GM18909 (cell line): Measurements from ENCODE around the gene LSM12.

ENCODE experiments used
- ATAC-seq: cut with Tn5 transposase; IDR thresholded peaks from one replicate; pipeline ENCODE4 v1.9.1; 2021; ENCODE audit warnings: mild to moderate bottlenecking; ENCODE audit not compliant: unreplicated experiment, poor library complexity

The LSM12 gene

DNA sequence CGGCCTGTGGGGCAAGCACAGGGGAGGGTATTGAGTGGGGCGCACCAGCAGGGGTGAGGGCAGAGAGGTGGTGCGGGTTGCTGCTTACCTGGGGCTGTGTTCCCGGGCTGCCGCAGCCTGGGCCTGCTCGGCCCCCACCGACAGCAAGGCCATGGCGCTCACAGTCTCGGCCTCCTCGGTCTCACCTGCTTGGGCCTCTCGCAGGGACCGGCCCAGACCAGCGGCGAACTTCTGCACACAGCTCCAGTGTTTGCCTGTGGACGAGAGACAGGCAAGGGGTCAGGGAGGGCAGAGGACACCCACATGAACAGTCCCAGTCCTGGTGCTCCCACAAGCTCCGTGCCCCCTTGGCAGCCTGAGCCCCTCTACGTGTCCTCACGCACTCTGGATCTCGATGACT is 11.9 kb upstream of the LSM12 start:
- no peak for ATAC-seq

DNA sequence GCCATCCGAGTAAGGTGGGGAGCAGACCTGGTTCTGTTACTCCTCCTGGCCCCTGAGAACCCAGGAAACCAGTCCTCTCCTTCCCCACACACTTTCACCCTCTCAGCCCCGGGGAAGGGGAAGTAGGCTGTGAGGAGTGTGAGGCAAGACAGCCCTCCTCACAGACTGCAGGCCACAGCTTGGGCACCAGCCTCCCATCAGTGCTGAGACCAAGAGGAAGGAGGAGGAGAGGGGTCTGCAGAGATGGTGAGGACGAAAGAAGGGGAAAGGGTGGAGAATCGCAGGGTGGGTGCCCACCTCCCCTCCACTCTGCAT is 11.1 kb upstream of the LSM12 start:
- no peak for ATAC-seq

DNA sequence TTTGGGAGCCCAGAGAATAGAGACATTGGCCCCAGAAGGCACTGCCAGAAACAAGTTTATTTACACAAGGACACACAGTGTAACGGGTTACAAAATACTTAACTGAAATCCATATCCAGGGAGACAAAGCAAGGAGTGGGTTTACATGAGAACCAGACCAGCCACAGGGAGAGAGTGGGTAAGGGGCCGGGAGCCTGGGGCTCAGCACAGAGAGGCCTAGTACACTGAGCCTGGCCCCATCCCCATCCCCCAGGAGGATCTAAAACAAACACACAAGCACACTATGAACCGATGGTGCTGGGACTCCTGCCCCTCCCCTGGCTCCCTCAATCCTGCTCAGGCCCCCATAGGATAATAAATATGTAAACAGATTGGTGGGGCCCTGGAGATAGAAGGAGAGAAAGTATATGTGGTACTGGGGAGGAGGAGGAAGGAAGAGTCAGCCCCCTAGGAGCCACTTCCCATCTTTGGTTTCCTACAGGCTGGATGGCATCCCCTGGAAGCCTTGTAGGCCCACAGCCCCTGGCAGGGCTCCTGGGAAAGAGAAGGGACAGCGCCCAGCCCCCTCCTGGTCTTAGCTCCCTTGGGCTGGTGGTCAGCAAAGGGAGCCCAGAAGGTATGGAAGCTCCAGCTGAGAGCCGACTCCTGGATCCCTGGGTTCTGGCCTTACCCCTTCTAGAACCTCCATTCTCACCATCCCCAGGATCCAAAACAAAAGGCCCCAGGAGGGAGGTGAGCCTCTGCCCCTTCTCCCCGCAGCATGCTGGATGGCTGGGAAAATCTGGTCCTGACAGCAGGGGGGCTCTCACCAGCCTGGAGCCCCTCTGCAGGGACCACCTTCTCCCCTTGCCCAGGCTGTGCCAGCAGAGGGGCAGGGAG is 10.5 kb upstream of the LSM12 start:
- no peak for ATAC-seq

DNA sequence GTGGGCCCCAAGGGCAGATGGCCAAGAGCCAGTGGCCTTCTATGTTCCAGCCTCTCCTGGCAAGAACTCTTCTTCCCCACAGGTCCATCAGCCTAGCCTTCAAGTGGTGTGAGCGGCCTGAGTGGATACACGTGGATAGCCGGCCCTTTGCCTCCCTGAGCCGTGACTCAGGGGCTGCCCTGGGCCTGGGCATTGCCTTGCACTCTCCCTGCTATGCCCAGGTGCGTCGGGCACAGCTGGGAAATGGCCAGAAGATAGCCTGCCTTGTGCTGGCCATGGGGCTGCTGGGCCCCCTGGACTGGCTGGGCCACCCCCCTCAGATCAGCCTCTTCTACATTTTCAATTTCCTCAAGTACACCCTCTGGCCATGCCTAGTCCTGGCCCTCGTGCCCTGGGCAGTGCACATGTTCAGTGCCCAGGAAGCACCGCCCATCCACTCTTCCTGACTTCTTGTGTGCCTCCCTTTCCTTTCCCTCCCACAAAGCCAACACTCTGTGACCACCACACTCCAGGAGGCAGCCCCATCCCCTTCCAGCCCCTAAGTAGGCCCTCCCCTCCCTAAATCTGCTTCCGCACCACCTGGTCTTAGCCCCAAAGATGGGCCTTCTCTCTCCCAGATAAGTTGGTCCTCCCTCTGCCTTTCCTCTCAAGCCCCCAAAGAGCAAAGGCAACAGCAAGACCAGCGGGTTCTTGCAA is 9.3 kb upstream of the LSM12 start:
- no peak for ATAC-seq

- no peak for ATAC-seq
Observed at GRCh38 chr17:44074911-44075285, 8.4 kb upstream of the LSM12 start.

- ATAC-seq = no peak
Observed at GRCh38 chr17:44074231-44074910, 7.9 kb upstream of the LSM12 start.

GRCh38 chr17:44071772-44072171 is 5.3 kb upstream of the LSM12 start:
- no peak for ATAC-seq

DNA sequence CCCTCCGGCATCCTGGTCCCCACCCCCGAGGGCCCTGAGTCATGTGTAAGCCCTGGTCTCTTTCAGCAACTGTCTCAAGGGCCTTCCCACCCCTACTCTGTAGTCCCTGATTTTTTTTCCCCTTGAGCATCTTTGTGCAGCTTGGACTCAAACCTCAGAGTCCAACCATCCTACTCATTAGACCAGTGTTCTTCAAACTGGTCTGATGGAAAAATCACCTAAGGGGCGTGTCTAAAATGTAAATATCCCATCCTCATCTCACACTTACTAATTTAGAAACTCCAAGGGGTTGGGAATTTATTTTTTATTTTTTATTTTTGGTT is 4.7 kb upstream of the LSM12 start:
- ATAC-seq = no peak

DNA sequence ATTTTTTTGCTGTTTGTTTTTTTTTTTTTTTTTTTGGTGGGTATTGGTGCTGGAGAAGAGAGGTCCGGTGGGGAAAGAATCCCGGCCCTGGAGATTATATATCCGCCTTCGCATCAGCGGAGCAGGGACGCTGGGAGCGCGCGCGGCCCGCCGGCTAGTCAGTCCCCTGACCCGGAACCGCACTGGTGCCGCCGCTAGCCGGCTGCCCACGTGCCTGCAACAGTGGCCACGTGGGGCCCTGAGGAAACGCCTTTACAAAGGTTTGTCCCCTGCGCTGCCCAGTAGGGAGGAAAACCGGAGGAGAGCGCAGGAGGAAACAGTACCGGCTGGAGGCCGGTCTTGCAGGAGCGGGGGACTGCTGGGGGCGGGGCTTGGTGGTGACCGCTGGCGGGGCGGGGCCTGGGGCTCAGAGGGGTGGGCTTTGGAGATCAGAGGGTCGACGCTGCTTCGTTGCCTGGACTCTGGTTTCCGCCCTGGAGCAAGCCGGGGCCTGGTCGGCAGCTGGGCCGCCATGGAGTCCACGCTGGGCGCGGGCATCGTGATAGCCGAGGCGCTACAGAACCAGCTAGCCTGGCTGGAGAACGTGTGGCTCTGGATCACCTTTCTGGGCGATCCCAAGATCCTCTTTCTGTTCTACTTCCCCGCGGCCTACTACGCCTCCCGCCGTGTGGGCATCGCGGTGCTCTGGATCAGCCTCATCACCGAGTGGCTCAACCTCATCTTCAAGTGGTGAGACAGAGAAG is 4.2 kb upstream of the LSM12 start, which contains the start of gene G6PC3:
TSS of gene G6PC3 (plus strand) at position 281 of the 743 bp plus-strand sequence. CDS start at position 512, 231 bp downstream.
- ATAC-seq = peak; percentile 72

DNA sequence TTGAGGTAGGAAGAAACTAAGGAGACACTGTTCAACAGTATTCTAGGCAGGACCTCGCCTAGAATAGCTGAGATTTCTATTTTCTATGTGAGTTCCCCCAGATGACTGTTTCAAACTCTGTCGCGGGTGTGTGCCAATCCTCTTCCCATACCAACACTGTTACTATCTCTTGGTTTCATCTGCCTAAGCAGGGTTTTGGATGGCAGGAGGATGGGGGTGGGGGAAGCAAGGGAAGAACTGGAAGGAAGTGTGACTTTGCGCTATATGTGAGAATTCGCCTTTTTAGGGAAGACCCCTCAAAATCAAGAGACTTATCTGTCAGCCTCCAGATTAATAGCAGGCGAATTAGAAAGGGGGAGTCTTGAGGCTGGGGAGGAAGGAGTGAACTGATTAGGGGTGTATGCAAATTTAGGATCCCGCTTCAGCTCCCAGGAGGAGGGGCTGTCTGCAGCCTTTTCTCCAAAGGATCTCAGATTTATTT is 3.5 kb upstream of the LSM12 start:
- ATAC-seq = peak; percentile 8

DNA sequence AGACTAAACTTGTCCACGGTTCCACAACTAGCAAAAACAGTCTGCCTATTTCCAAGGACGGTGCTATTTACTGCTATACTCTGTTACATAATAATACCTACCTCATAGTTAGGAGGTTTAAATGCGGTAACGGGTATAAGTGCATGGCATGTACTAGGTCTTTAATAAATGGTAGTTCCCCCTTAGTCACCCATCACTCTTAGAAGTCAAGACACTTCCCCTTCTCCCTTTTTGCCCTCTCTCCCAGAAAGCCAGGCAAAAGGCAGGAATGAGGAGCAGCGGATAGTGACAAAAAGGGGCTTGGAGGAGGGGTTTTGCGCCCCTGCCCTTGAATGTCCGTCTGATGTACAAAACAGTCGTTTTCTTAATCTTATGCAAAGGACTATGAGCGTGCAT is 1.1 kb upstream of the LSM12 start:
- ATAC-seq = no peak

DNA sequence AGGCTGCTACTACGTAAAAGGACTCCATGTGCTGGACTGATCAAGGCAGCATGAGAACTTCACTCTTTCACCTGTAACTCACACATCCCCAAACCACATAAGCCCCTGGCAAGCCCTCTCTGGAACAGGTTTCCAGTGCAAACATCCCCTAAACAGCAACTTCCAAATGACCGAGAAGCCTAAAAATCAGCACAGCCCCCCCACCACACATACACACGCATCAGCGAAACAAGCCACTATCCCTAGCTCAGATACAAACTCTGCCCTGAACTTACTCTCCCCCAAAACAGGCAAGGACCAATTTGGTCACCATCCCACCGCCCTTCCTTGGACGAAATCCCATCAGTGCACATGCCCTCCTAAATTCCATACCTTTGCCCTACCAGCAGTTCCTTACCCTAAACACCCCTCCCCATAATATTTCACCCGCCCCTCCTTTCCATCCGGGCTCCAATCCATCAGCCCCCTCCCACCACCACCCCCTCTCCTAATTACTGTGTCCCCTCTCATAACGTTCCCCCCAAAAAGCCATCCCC is 735 bp downstream of the LSM12 start:
- ATAC-seq = no peak

GRCh38 chr17:44063704-44064639 is 2.5 kb downstream of the LSM12 start:
- no peak for ATAC-seq

DNA sequence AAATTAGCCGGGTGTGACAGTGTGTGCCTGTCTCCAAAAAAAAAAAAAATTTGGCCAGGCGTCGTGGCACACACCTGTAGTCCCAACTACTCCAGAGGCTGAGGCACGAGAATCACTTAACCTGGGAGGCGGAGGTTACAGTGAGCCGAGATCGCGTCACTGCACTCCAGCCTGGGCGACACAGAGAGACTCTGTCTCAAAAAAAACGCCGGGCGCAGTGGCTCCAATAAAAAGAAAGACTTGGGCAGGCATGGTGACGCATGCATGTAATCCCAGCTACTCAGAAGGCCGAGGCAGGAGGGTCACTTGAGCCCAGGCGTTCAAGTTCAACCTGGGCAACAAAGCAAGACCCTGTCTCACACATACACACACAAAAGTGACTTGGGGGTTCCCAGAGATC is 3.6 kb downstream of the LSM12 start:
- no peak for ATAC-seq

- no peak for ATAC-seq
Observed at GRCh38 chr17:44061446-44061845, 5.0 kb downstream of the LSM12 start.

GRCh38 chr17:44059101-44059892 is 7.2 kb downstream of the LSM12 start:
- ATAC-seq = no peak

DNA sequence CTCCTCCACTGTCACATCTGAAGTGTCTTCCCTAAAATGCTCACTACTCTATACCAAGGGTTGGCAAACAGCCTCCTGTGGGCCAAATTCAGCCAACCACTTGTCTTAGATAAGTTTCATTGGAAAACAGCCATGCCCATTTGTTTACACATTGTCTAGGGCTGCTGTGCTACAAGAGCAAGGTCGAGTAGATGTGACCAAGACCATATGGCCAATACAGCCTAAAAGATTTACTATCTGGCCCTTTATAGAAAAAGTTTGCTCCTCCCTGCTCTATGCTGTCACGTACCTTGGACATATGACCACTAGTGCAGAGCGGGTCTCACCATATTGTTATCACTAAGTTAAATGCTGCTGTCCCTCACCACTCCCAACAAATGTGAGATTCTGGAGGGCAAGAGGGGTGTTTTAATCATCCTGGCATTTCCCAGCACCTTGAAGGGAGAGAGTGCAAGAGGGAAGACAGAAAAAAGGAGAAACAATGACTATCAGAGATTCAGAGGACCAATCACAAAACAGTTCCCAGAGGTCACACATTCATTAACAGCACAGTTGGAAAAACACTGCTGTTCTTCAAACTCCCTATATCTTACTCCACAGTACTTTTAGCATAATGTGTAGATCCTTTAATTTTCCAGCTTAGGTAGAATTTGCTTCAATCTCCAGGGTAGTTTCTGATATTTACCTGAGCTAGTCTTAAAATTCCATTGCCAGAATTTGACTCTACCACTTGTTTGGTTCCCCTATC is 13.2 kb downstream of the LSM12 start:
- no peak for ATAC-seq
